Erythroblast (primary cell): ENCODE data around the gene NMNAT2.
"Not testable (repeated sequence)": the region's sequence is repeated elsewhere in the genome, so short reads cannot be mapped to it uniquely, and the experiment has no call there.

Source experiments
- GATA1 ChIP-seq: IDR thresholded peaks from 2 replicates; pipeline ENCODE4 v1.6.1; 2011; ENCODE audit warnings: low read depth, mild to moderate bottlenecking, control low read depth, low read length, moderate library complexity
- POLR2A ChIP-seq: IDR thresholded peaks from 2 replicates; pipeline ENCODE4 v1.6.1; 2011; ENCODE audit warnings: mild to moderate bottlenecking, low read length

DNA sequence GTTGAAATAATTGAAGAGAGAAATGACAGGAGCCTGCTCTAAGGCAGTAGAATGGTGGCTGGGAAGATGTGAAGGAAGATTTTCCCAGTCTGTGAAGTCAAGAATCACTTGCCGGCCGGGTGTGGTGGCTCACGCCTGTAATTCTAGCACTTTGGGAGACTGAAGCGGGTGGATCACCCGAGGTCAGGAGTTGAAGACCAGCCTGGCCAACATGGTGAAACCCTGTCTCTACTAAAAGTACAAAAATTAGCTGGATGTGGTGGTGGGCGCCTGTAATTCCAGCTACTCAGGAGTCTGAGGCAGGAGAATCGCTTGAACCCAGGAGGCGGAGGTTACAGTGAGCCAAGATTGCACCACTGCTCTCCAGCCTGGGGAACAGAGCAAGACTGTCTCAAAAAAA is 177.3 kb downstream of the NMNAT2 start:
- not testable (repeated sequence) for TF ChIP-seq POLR2A, GATA1
